Measurements from ENCODE around the gene EXOC8. TPM values are rescaled to one million over a fixed set of nuclear protein-coding genes. Genes with fewer than 3 reads are reported as not detected.

The EXOC8 gene
- total RNA-seq, 1 experiment from 2014 or later = 11.3 TPM

DNA sequence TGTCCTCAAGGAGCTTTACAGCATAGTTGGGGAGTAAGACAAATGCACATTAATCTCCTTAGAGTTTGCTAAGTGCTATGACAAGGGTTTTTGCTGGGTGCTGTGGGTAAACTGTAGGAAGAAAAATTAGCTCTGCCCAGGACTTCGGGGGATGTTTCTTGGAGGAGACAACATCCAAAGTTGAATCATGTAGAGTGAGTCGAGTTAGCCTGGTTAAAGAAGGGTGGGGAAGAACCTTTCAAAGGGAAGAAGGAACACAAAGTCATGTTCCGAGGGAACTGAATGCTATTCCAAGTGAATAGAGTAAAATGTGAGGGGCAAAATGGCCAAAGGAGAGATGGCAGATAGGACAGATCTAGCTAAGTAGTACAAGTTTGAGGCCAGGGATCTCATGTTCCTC lies 17.5 kb upstream of the EXOC8 start:
- Mint-ChIP-seq H3K9me3 (no peaks in the 10 kb centered on the region), H3K27me3 (ENCODE audit: low read depth) (no peaks in the 10 kb centered on the region), H3K4me3 (no peak overlapping the region), H3K36me3 (peaks cover 19% of the 10 kb centered on the region), H3K27ac (no peak overlapping the region; the same call in 1 of the 2 replicates), H3K4me1 (no peaks in the 10 kb centered on the region)
- ATAC-seq = no peak
- ChIA-PET CTCF (no interaction called here), POLR2A (no interaction called here)
- TF ChIP-seq NR1H2 (CRISPR knock-in tag; IDR thresholded peaks at IDR 0.05) = no peak
- TF ChIP-seq, protein P1, sequence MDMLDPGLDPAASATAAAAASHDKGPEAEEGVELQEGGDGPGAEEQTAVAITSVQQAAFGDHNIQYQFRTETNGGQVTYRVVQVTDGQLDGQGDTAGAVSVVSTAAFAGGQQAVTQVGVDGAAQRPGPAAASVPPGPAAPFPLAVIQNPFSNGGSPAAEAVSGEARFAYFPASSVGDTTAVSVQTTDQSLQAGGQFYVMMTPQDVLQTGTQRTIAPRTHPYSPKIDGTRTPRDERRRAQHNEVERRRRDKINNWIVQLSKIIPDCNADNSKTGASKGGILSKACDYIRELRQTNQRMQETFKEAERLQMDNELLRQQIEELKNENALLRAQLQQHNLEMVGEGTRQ (CRISPR knock-in tag; IDR thresholded peaks at IDR 0.05) = no peak
- TF ChIP-seq, protein P2, sequence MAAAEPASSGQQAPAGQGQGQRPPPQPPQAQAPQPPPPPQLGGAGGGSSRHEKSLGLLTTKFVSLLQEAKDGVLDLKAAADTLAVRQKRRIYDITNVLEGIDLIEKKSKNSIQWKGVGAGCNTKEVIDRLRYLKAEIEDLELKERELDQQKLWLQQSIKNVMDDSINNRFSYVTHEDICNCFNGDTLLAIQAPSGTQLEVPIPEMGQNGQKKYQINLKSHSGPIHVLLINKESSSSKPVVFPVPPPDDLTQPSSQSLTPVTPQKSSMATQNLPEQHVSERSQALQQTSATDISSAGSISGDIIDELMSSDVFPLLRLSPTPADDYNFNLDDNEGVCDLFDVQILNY (CRISPR knock-in tag; IDR thresholded peaks at IDR 0.05) = no peak
- TF ChIP-seq, protein P3, sequence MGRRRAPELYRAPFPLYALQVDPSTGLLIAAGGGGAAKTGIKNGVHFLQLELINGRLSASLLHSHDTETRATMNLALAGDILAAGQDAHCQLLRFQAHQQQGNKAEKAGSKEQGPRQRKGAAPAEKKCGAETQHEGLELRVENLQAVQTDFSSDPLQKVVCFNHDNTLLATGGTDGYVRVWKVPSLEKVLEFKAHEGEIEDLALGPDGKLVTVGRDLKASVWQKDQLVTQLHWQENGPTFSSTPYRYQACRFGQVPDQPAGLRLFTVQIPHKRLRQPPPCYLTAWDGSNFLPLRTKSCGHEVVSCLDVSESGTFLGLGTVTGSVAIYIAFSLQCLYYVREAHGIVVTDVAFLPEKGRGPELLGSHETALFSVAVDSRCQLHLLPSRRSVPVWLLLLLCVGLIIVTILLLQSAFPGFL (CRISPR knock-in tag; IDR thresholded peaks at IDR 0.05; ENCODE audit: borderline replicate concordance) = no peak
- no peak for TF ChIP-seq FOXK1 (CRISPR knock-in tag; IDR thresholded peaks at IDR 0.05)
- TF ChIP-seq, protein P4, sequence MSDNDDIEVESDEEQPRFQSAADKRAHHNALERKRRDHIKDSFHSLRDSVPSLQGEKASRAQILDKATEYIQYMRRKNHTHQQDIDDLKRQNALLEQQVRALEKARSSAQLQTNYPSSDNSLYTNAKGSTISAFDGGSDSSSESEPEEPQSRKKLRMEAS (CRISPR knock-in tag; IDR thresholded peaks at IDR 0.05) = no peak
- TF ChIP-seq JUN (CRISPR knock-in tag; IDR thresholded peaks at IDR 0.05) = no peak
- no peak for TF ChIP-seq ZNF396 (CRISPR knock-in tag; IDR thresholded peaks at IDR 0.05; ENCODE audit: borderline replicate concordance)
- TF ChIP-seq, protein P5, sequence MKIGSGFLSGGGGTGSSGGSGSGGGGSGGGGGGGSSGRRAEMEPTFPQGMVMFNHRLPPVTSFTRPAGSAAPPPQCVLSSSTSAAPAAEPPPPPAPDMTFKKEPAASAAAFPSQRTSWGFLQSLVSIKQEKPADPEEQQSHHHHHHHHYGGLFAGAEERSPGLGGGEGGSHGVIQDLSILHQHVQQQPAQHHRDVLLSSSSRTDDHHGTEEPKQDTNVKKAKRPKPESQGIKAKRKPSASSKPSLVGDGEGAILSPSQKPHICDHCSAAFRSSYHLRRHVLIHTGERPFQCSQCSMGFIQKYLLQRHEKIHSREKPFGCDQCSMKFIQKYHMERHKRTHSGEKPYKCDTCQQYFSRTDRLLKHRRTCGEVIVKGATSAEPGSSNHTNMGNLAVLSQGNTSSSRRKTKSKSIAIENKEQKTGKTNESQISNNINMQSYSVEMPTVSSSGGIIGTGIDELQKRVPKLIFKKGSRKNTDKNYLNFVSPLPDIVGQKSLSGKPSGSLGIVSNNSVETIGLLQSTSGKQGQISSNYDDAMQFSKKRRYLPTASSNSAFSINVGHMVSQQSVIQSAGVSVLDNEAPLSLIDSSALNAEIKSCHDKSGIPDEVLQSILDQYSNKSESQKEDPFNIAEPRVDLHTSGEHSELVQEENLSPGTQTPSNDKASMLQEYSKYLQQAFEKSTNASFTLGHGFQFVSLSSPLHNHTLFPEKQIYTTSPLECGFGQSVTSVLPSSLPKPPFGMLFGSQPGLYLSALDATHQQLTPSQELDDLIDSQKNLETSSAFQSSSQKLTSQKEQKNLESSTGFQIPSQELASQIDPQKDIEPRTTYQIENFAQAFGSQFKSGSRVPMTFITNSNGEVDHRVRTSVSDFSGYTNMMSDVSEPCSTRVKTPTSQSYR (CRISPR knock-in tag; IDR thresholded peaks at IDR 0.05) = no peak
- TF ChIP-seq EMX1 (CRISPR knock-in tag; IDR thresholded peaks at IDR 0.05) = no peak
- TF ChIP-seq GABPB1 (CRISPR knock-in tag; IDR thresholded peaks at IDR 0.05) = no peak
- TF ChIP-seq, protein P6, sequence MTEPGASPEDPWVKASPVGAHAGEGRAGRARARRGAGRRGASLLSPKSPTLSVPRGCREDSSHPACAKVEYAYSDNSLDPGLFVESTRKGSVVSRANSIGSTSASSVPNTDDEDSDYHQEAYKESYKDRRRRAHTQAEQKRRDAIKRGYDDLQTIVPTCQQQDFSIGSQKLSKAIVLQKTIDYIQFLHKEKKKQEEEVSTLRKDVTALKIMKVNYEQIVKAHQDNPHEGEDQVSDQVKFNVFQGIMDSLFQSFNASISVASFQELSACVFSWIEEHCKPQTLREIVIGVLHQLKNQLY (CRISPR knock-in tag; IDR thresholded peaks at IDR 0.05) = no peak
- TF ChIP-seq, protein P7, sequence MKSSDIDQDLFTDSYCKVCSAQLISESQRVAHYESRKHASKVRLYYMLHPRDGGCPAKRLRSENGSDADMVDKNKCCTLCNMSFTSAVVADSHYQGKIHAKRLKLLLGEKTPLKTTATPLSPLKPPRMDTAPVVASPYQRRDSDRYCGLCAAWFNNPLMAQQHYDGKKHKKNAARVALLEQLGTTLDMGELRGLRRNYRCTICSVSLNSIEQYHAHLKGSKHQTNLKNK (CRISPR knock-in tag; IDR thresholded peaks at IDR 0.05) = no peak
- TF ChIP-seq ZBTB21 (CRISPR knock-in tag; IDR thresholded peaks at IDR 0.05; ENCODE audit: borderline replicate concordance) = no peak
- no peak for TF ChIP-seq ZNF263 (CRISPR knock-in tag; IDR thresholded peaks at IDR 0.05; ENCODE audit: low read depth)
- no peak for TF ChIP-seq NFYB (CRISPR knock-in tag; conservative IDR thresholded peaks at IDR 0.05; ENCODE audit: low read depth)
- no peak for TF ChIP-seq ELF4 (CRISPR knock-in tag; IDR thresholded peaks at IDR 0.05; ENCODE audit: low read depth)
- TF ChIP-seq ATF1 (CRISPR knock-in tag; IDR thresholded peaks at IDR 0.05) = no peak
- TF ChIP-seq, protein P8, sequence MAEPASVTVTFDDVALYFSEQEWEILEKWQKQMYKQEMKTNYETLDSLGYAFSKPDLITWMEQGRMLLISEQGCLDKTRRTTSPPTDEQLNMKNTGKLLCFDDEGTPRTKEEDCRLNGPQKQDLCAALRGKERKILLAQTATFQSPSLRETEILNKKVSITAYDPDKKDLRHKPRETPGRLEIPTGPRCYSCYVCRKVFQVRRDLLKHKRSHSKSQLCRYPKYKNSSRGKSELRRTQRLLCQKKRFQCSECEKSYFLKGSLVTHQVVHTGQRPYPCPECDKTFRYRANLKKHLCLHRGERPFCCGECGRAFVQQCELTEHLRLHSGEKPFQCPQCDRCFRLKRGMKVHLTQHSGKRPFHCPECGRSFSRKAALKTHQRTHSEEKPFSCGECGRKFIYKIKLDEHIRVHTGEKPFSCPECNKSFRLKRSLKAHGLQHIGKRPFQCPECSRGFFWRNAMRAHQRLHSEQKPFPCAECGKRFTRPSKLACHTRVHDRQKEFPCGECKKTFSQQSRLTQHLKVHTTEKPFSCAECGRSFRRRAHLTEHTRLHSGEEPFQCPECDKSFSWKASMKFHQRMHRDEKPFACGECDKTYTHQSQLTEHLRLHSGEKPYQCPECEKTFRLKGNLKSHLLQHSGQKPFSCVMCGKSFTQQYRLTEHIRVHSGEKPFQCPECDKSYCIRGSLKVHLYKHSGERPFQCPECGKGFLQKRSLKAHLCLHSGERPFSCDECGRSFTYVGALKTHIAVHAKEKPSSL (CRISPR knock-in tag; conservative IDR thresholded peaks at IDR 0.05) = no peak
- DNase-seq (ENCODE audit: low spot score) = no peak

All from WTC11 (cell line).